Activated CD4-positive, alpha-beta memory T cell treated with anti-CD3 and anti-CD28 coated beads for 36 hours (primary cell): ENCODE measurements around the gene KRTAP12-2. TPM values are rescaled to one million over a fixed set of nuclear protein-coding genes. Genes with fewer than 3 reads are reported as not detected.
"Not testable (repeated sequence)": the region's sequence is repeated elsewhere in the genome, so short reads cannot be mapped to it uniquely, and the experiment has no call there.

Experiments used
- CTCF ChIA-PET: fragments of 350-600 bp; sonication (Branson Sonifier 250); formaldehyde crosslinking; loops from one replicate; lab custom pipeline; 2021; ENCODE audit warnings: antibody characterized with exemption, inconsistent platforms; lab: Charles Lee
- POLR2A ChIA-PET: fragments of 350-600 bp; sonication (Branson Sonifier 250); formaldehyde crosslinking; loops from one replicate; lab custom pipeline; 2021; ENCODE audit warnings: antibody characterized with exemption; lab: Charles Lee
- DNase-seq: peaks from one replicate; pipeline ENCODE4 v3.0.0-alpha.2; 2020
- H3K27ac Mint-ChIP-seq: one replicate; pipeline ENCODE4 v1.8.0; 2021; ENCODE audit warnings: mixed read lengths
- H3K27me3 Mint-ChIP-seq: one replicate; pipeline ENCODE4 v1.8.0; 2021; ENCODE audit warnings: mixed read lengths
- H3K36me3 Mint-ChIP-seq: one replicate; pipeline ENCODE4 v1.8.0; 2021; ENCODE audit warnings: mixed read lengths
- H3K4me1 Mint-ChIP-seq: one replicate; pipeline ENCODE4 v1.8.0; 2021; ENCODE audit warnings: low read depth, mixed read lengths
- H3K4me3 Mint-ChIP-seq: one replicate; pipeline ENCODE4 v1.8.0; 2021; ENCODE audit warnings: mild to moderate bottlenecking, mixed read lengths
- H3K9me3 Mint-ChIP-seq: one replicate; pipeline ENCODE4 v1.8.0; 2021; ENCODE audit warnings: mixed read lengths
- intact Hi-C: fragments of 100-400 bp; cut with micrococcal nuclease; formaldehyde crosslinking; loops from one replicate; pipeline ENCODE4 v1.15.1; 2023
- total RNA-seq, 2 experiments: library from RNA; stranded (reverse); gene quantifications; one replicate each; pipeline ENCODE4 v1.2.3, GENCODE V29; 2021

Gene KRTAP12-2
- total RNA-seq, 2 experiments from 2014 or later = not detected

DNA sequence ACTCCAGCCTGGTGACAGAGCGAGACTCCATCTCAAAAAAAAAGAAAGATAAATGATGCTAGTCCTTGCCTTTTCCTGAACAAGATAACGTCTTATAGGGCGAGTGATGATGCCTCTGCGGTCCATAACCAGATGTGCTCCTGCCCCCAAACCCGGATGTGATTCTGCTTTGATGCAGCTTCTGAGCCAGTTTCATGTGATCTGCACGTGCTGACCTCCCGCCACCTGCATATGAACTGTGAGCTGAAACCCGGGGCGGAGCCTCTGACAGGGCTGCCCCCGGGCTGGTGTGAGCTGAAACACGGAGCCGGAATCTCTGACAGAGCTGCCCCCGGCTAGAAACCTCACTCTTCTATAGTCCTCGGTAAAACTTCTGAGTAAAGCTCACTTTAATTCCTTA lies 13.6 kb downstream of the KRTAP12-2 start:
- peaks cover 16% of the 10 kb centered on the region for H3K36me3 Mint-ChIP-seq
- intact Hi-C loops = loop anchor here (10.0 kb wide), 1 partner anchor 68 kb away; the partner anchor contains the start of gene KRTAP10-5
- peaks cover 39% of the 10 kb centered on the region for H3K4me1 Mint-ChIP-seq
- no peak for DNase-seq
- ChIA-PET POLR2A (no interaction called here), CTCF (no interaction called here)
- H3K4me3 Mint-ChIP-seq = no peak overlapping the region
- peaks cover 19% of the 10 kb centered on the region for H3K9me3 Mint-ChIP-seq
- no peak overlapping the region for H3K27ac Mint-ChIP-seq
- H3K27me3 Mint-ChIP-seq = no peaks in the 10 kb centered on the region

- H3K27ac Mint-ChIP-seq = peak overlapping the region; percentile 6
- H3K27me3 Mint-ChIP-seq = no peaks in the 10 kb centered on the region
- ChIA-PET POLR2A (no interaction called here), CTCF (no interaction called here)
- no peak for DNase-seq
- peaks cover under 1% of the 10 kb centered on the region for H3K36me3 Mint-ChIP-seq
- intact Hi-C loops = loop anchor here (10.0 kb wide), 1 partner anchor 66 kb away; the partner anchor contains the start of gene KRTAP10-5
- no peak overlapping the region for H3K4me3 Mint-ChIP-seq
- peaks cover 5% of the 10 kb centered on the region for H3K9me3 Mint-ChIP-seq
- peaks cover 22% of the 10 kb centered on the region for H3K4me1 Mint-ChIP-seq
Measured at GRCh38 chr21:44650973-44651675, 15.6 kb downstream of the KRTAP12-2 start.

DNA sequence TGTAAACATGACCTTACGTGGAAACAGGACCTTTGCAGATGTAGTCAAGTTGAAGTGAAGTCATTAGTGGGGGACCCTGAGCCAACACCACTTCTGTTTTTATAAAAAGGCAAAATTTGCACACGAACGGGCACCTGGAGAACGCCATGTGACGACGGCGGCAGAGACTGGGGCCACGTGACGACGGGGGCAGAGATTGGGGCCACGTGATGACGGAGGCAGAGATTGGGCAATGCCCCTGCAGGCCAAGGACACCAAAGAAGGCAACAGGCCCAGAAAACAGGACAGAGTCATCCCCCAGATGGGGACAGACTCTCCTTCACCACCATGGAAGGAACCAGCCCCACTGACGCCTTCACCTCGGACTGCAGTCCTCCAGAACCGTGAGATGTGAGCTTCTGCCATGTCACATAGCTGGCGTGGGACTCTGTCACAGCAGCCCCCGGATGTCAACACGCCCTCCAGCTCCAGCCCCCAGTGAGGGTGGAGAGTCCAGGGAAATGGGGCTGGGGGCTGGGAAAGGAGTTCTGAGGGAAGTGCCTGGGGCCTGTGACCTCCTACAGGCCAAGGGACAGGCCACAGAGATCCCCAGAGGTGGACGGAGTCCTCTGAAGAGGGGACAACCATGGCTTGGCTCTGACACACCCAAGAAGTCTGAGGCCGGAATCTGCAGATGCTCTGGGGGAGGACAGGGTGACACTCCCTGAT lies 16.3 kb downstream of the KRTAP12-2 start:
- no peaks in the 10 kb centered on the region for H3K36me3 Mint-ChIP-seq
- POLR2A ChIA-PET = no interaction called here
- no peak overlapping the region for H3K27ac Mint-ChIP-seq
- H3K4me3 Mint-ChIP-seq = no peak overlapping the region
- CTCF ChIA-PET = no interaction called here
- H3K27me3 Mint-ChIP-seq = no peaks in the 10 kb centered on the region
- H3K4me1 Mint-ChIP-seq = peaks cover 19% of the 10 kb centered on the region
- intact Hi-C loops = loop anchor here (10.0 kb wide), 1 partner anchor 66 kb away; the partner anchor contains the start of gene KRTAP10-5
- DNase-seq = no peak
- no peaks in the 10 kb centered on the region for H3K9me3 Mint-ChIP-seq

GRCh38 chr21:44649521-44650100 lies 17.1 kb downstream of the KRTAP12-2 start:
- H3K4me1 Mint-ChIP-seq = peaks cover 12% of the 10 kb centered on the region
- ChIA-PET CTCF (no interaction called here), POLR2A (no interaction called here)
- H3K27me3 Mint-ChIP-seq = no peaks in the 10 kb centered on the region
- no peak overlapping the region for H3K4me3 Mint-ChIP-seq
- peaks cover 5% of the 10 kb centered on the region for H3K36me3 Mint-ChIP-seq
- H3K9me3 Mint-ChIP-seq = peaks cover 6% of the 10 kb centered on the region
- no peak for DNase-seq
- intact Hi-C loops = loop anchor here (10.0 kb wide), 1 partner anchor 65 kb away; the partner anchor contains the start of gene KRTAP10-5
- no peak overlapping the region for H3K27ac Mint-ChIP-seq

- ChIA-PET POLR2A (no interaction called here), CTCF (no interaction called here)
- Mint-ChIP-seq H3K4me3 (no peak overlapping the region), H3K4me1 (peaks cover 3% of the 10 kb centered on the region), H3K27me3 (no peaks in the 10 kb centered on the region), H3K27ac (no peak overlapping the region), H3K36me3 (peaks cover 9% of the 10 kb centered on the region), H3K9me3 (peaks cover 14% of the 10 kb centered on the region)
- intact Hi-C loops = no loop called here
- DNase-seq = no peak
Measured at GRCh38 chr21:44648557-44649311, 18.0 kb downstream of the KRTAP12-2 start.

GRCh38 chr21:44647222-44647552 lies 19.5 kb downstream of the KRTAP12-2 start:
- intact Hi-C loops = no loop called here
- H3K27me3 Mint-ChIP-seq = no peaks in the 10 kb centered on the region
- H3K4me3 Mint-ChIP-seq = no peak overlapping the region
- H3K36me3 Mint-ChIP-seq = peaks cover 9% of the 10 kb centered on the region
- H3K27ac Mint-ChIP-seq = no peak overlapping the region
- peaks cover 20% of the 10 kb centered on the region for H3K9me3 Mint-ChIP-seq
- ChIA-PET POLR2A (interaction anchor here (1.1 kb wide), 1 partner anchor 10 kb away, joined by 3 read pairs; the partner anchor contains the start of gene KRTAP12-3), CTCF (no interaction called here)
- no peaks in the 10 kb centered on the region for H3K4me1 Mint-ChIP-seq
- no peak for DNase-seq

DNA sequence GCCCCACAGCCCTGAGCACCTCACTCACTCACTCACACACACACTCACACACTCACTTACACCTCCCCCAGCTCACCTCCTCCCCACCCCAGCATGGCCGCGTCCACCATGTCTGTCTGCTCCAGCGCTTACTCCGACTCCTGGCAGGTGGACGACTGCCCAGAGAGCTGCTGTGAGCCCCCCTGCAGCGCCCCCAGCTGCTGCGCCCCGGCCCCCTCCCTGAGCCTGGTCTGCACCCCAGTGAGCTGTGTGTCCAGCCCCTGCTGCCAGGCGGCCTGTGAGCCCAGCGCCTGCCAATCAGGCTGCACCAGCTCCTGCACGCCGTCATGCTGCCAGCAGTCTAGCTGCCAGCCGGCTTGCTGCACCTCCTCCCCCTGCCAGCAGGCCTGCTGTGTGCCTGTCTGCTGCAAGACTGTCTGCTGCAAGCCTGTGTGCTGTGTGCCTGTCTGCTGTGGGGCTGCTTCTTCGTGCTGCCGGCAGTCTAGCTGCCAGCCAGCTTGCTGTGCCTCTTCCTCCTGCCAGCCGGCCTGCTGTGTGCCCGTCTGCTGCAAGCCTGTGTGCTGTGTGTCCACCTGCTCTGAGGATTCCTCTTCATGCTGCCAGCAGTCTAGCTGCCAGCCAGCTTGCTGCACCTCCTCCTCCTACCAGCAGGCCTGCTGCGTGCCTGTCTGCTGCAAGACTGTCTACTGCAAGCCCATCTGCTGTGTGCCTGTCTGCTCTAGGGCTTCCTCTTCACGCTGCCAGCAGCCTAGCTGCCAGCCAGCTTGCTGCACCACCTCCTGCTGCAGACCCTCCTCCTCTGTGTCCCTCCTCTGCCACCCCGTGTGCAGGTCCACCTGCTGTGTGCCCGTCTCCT lies 20.1 kb downstream of the KRTAP12-2 start, which contains the start of gene KRTAP10-11:
Gene KRTAP10-11 (plus strand): TSS at position 49 of the 856 bp plus-strand sequence. CDS start 45 bp downstream, at position 94.
- H3K27ac Mint-ChIP-seq, DNase-seq, H3K4me3 Mint-ChIP-seq, H3K4me1 Mint-ChIP-seq, H3K27me3 Mint-ChIP-seq, CTCF ChIA-PET, intact Hi-C loops: not testable (repeated sequence)
- H3K36me3 Mint-ChIP-seq = peaks cover 11% of the 10 kb centered on the region
- POLR2A ChIA-PET = interaction anchor here (1.1 kb wide), 1 partner anchor 11 kb away, joined by 3 read pairs; the partner anchor contains the start of gene KRTAP12-3
- H3K9me3 Mint-ChIP-seq = peaks cover 22% of the 10 kb centered on the region

GRCh38 chr21:44644878-44645277 lies 21.8 kb downstream of the KRTAP12-2 start:
- Mint-ChIP-seq H3K4me3 (no peak overlapping the region), H3K9me3 (peaks cover 35% of the 10 kb centered on the region), H3K4me1 (no peaks in the 10 kb centered on the region), H3K36me3 (peaks cover 14% of the 10 kb centered on the region), H3K27ac (no peak overlapping the region), H3K27me3 (peaks cover 2% of the 10 kb centered on the region)
- ChIA-PET CTCF (interaction anchor here (0.8 kb wide), 1 partner anchor 231 kb away, joined by 3 read pairs; no protein-coding TSS in a partner anchor), POLR2A (no interaction called here)
- intact Hi-C loops = no loop called here
- no peak for DNase-seq

GRCh38 chr21:44643741-44644310 lies 22.9 kb downstream of the KRTAP12-2 start:
- intact Hi-C loops = no loop called here
- ChIA-PET POLR2A (no interaction called here), CTCF (no interaction called here)
- Mint-ChIP-seq H3K9me3 (peaks cover 35% of the 10 kb centered on the region), H3K27ac (no peak overlapping the region), H3K36me3 (peaks cover 14% of the 10 kb centered on the region), H3K4me3 (no peak overlapping the region), H3K27me3 (peaks cover 5% of the 10 kb centered on the region), H3K4me1 (no peaks in the 10 kb centered on the region)
- no peak for DNase-seq

DNA sequence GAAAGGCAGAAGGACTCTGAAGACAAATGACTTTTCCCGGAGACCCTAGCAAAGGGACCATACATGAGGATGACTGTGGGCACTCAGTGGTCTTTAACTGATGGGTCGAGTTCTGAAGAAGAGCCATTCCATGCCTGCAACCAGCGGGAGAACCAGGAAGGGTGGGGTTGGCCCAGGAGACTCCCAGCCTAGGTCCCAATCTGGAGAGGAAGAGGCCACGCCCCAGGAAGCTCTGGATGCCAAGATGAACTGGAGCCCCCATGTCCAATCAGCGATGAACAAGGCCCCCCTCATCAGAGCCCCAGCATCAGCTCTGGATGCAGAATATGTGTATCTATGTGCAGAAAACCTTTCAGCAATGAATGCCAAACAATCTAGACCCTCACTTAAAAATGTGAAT lies 26.0 kb downstream of the KRTAP12-2 start:
- ChIA-PET POLR2A (no interaction called here), CTCF (no interaction called here)
- no peak for DNase-seq
- H3K36me3 Mint-ChIP-seq = peaks cover 14% of the 10 kb centered on the region
- no peak overlapping the region for H3K27ac Mint-ChIP-seq
- no peak overlapping the region for H3K4me3 Mint-ChIP-seq
- peaks cover 35% of the 10 kb centered on the region for H3K9me3 Mint-ChIP-seq
- H3K4me1 Mint-ChIP-seq = no peaks in the 10 kb centered on the region
- H3K27me3 Mint-ChIP-seq = peaks cover 5% of the 10 kb centered on the region
- intact Hi-C loops = no loop called here

- DNase-seq = no peak
- CTCF ChIA-PET = no interaction called here
- peaks cover 5% of the 10 kb centered on the region for H3K27me3 Mint-ChIP-seq
Measured at GRCh38 chr21:44639331-44639655, 27.4 kb downstream of the KRTAP12-2 start.

More at GRCh38 chr21:44639331-44639655, 27.4 kb downstream of the KRTAP12-2 start:
- POLR2A ChIA-PET = no interaction called here
- no peak overlapping the region for H3K4me3 Mint-ChIP-seq
- intact Hi-C loops = no loop called here
- no peaks in the 10 kb centered on the region for H3K4me1 Mint-ChIP-seq
- H3K36me3 Mint-ChIP-seq = peaks cover 6% of the 10 kb centered on the region
- H3K27ac Mint-ChIP-seq = no peak overlapping the region
- peaks cover 27% of the 10 kb centered on the region for H3K9me3 Mint-ChIP-seq
